Liver (tissue), 9 donors: ENCODE results near the gene ZC3H12D. TPM values are rescaled to one million over a fixed set of nuclear protein-coding genes. Genes with fewer than 3 reads are reported as not detected.

Source experiments
- DNase-seq: peaks from one replicate; pipeline ENCODE4 v3.0.0-alpha.2; 2017; ENCODE audit warnings: low spot score
- H3K27ac ChIP-seq, 2 donors: one replicate each; pipeline ENCODE4 v1.7.0; 2013; ENCODE audit warnings: inconsistent platforms in 2 of 2, low read length in 2 of 2, control low read depth in 1 of 2, low read depth in 1 of 2, mild to moderate bottlenecking in 1 of 2
- H3K27me3 ChIP-seq, 4 donors: one replicate each; pipeline versions ENCODE4 v1.6.1 to v1.7.0; 2013; ENCODE audit warnings: low read length in 3 of 4, inconsistent platforms in 1 of 4, mild to moderate bottlenecking in 1 of 4, moderate library complexity in 1 of 4; ENCODE audit not compliant: control insufficient read depth in 4 of 4, insufficient read depth in 4 of 4
- H3K36me3 ChIP-seq, 4 donors: one replicate each; pipeline versions ENCODE4 v1.6.1 to v1.7.0; 2013; ENCODE audit warnings: low read length in 3 of 4, mild to moderate bottlenecking in 3 of 4, low read depth in 1 of 4, moderate library complexity in 1 of 4; ENCODE audit not compliant: control insufficient read depth in 4 of 4, insufficient read depth in 3 of 4
- H3K4me1 ChIP-seq, 4 donors: one replicate each; pipeline versions ENCODE4 v1.6.1 to v1.7.0; 2013; ENCODE audit warnings: low read length in 3 of 4, mild to moderate bottlenecking in 3 of 4, moderate library complexity in 1 of 4; ENCODE audit not compliant: control insufficient read depth in 4 of 4, insufficient read depth in 4 of 4
- H3K4me3 ChIP-seq, 3 donors: one replicate each; pipeline versions ENCODE4 v1.6.1 to v1.7.0; 2013; ENCODE audit warnings: low read length in 3 of 3, control low read depth in 1 of 3, low read depth in 1 of 3, mild to moderate bottlenecking in 1 of 3
- H3K9ac ChIP-seq, 2 donors: one replicate each; pipeline ENCODE4 v1.7.0; 2013; ENCODE audit warnings: low read length in 2 of 2, mild to moderate bottlenecking in 2 of 2, moderate library complexity in 2 of 2, control low read depth in 1 of 2, low read depth in 1 of 2
- H3K9me3 ChIP-seq, 4 donors: one replicate each; pipeline versions ENCODE4 v1.6.1 to v1.7.0; 2013; ENCODE audit warnings: low read length in 3 of 4; ENCODE audit not compliant: control insufficient read depth in 4 of 4
- CTCF ChIP-seq: fragments of 150-350 bp; IDR thresholded peaks from 2 replicates; pipeline ENCODE4 v1.5.1; 2017; ENCODE audit warnings: improper control_type of control experiment, low read depth, low read length; ENCODE audit not compliant: missing input control
- FOXA1 ChIP-seq: IDR thresholded peaks from 2 replicates; pipeline ENCODE4 v1.6.1; 2016; ENCODE audit warnings: antibody characterized with exemption
- FOXA2 ChIP-seq: IDR thresholded peaks from 2 replicates; pipeline ENCODE4 v1.6.1; 2016; ENCODE audit warnings: antibody characterized with exemption
- GABPA ChIP-seq, 2 donors: IDR thresholded peaks in 1 of 2; conservative IDR thresholded peaks in 1 of 2; 2 replicates each; pipeline ENCODE4 v1.6.1; 2016; ENCODE audit warnings: antibody characterized with exemption in 2 of 2, mild to moderate bottlenecking in 1 of 2, moderate library complexity in 1 of 2
- HNF4G ChIP-seq: IDR thresholded peaks from 2 replicates; pipeline ENCODE4 v1.6.1; 2016; ENCODE audit warnings: antibody characterized with exemption
- JUND ChIP-seq, 2 donors: IDR thresholded peaks; 2 replicates each; pipeline ENCODE4 v1.6.1; 2016; ENCODE audit warnings: antibody characterized with exemption in 2 of 2
- MAX ChIP-seq: IDR thresholded peaks from 2 replicates; pipeline ENCODE4 v1.6.1; 2016; ENCODE audit warnings: antibody characterized with exemption
- NR2F2 ChIP-seq: IDR thresholded peaks from 2 replicates; pipeline ENCODE4 v1.6.1; 2016; ENCODE audit warnings: antibody characterized with exemption
- RAD21 ChIP-seq, 2 donors: IDR thresholded peaks; 2 replicates each; pipeline ENCODE4 v1.6.1; 2016; ENCODE audit warnings: antibody characterized with exemption in 2 of 2, mild to moderate bottlenecking in 2 of 2
- REST ChIP-seq: IDR thresholded peaks from 2 replicates; pipeline ENCODE4 v1.6.1; 2016; ENCODE audit warnings: antibody characterized with exemption, mild to moderate bottlenecking
- RXRA ChIP-seq, 2 donors: IDR thresholded peaks; 2 replicates each; pipeline ENCODE4 v1.6.1; 2017 to 2018; ENCODE audit warnings: antibody characterized with exemption in 2 of 2, mild to moderate bottlenecking in 1 of 2
- SP1 ChIP-seq: IDR thresholded peaks from 2 replicates; pipeline ENCODE4 v1.6.1; 2018; ENCODE audit warnings: antibody characterized with exemption, mild to moderate bottlenecking
- TAF1 ChIP-seq: conservative IDR thresholded peaks from 2 replicates; pipeline ENCODE4 v1.6.1; 2016; ENCODE audit warnings: antibody characterized with exemption, mild to moderate bottlenecking
- YY1 ChIP-seq: IDR thresholded peaks from 2 replicates; pipeline ENCODE4 v1.6.1; 2016; ENCODE audit warnings: antibody characterized with exemption, mild to moderate bottlenecking
- ZBTB33 ChIP-seq: IDR thresholded peaks from 2 replicates; pipeline ENCODE4 v1.6.1; 2016; ENCODE audit warnings: antibody characterized with exemption
- WGBS: extraction: QIAGEN DNeasy Blood & Tissue Kit; methylation state at CpG from one replicate; pipeline ENCODE4 v1.1.7; 2013; 5-methylcytosine and 5-hydroxymethylcytosine counted together
- polyA plus RNA-seq, 2 donors: library from polyadenylated mRNA; stranded (reverse) in 1 of 2; unstranded in 1 of 2; fragments of 200-250 nt in 1 of 2; fragments of >200 nt in 1 of 2; fragmentation: Nextera tagmentation in 1 of 2; extraction: Ambion mirVana in 1 of 2; gene quantifications; one replicate each; pipeline versions ENCODE4 v1.2.1 to v1.2.3, GENCODE V29; 2013 to 2015
- total RNA-seq, 2 donors: library from RNA; depleted of rRNA; stranded (reverse); fragments of >200 nt; gene quantifications; one replicate each; pipeline ENCODE4 v1.2.3, GENCODE V29; 2014
- donor health status: healthy.
- donor health status: healthy.
- donor health status: healthy.
- donor health status: healthy.
- donor health status: healthy.

The ZC3H12D gene
- total and polyA plus RNA-seq, 4 donors: 0.07 to 1.4 (median 0.84) TPM

- H3K4me1 ChIP-seq: peaks cover 5 to 21% (median 12%) of the 10 kb centered on the region in 4 donors
- peaks cover 0 to 1% (median 0%) of the 10 kb centered on the region in 4 donors for H3K36me3 ChIP-seq
- TF ChIP-seq YY1: no peak
- no peak for TF ChIP-seq CTCF
- no peak for TF ChIP-seq ZBTB33
- no peak for TF ChIP-seq SP1
- TF ChIP-seq NR2F2: no peak
- H3K4me3 ChIP-seq: no peak overlapping the region
- no peaks in the 10 kb centered on the region for H3K9me3 ChIP-seq
- H3K27ac ChIP-seq: no peak overlapping the region
- DNase-seq: no peak
- H3K9ac ChIP-seq: no peak overlapping the region
- H3K27me3 ChIP-seq: no peaks in the 10 kb centered on the region
- WGBS: 94% methylated on average over 5 of the region's 5 CpGs
These were observed 35.9 kb downstream of the ZC3H12D start for GRCh38 chr6:149448821-149449453.

- H3K36me3 ChIP-seq: no peaks in the 10 kb centered on the region
- no peaks in the 10 kb centered on the region for H3K9me3 ChIP-seq
- no peaks in the 10 kb centered on the region for H3K27me3 ChIP-seq
- TF ChIP-seq FOXA1: no peak
- TF ChIP-seq MAX: no peak
- no peak for TF ChIP-seq JUND (IDR thresholded peaks at IDR 0.05)
- TF ChIP-seq HNF4G: no peak
- TF ChIP-seq GABPA (IDR thresholded peaks at IDR 0.05 in 1 of 2, conservative IDR thresholded peaks at IDR 0.05 in 1 of 2): no peak
- 98% methylated on average over 5 of the region's 5 CpGs for WGBS
- no peak overlapping the region for H3K9ac ChIP-seq
- peaks cover 0 to 15% (median 9%) of the 10 kb centered on the region in 4 donors for H3K4me1 ChIP-seq
- no peak overlapping the region for H3K27ac ChIP-seq
- no peak for DNase-seq
- H3K4me3 ChIP-seq: no peak overlapping the region
These were observed 37.9 kb downstream of the ZC3H12D start for GRCh38 chr6:149446791-149447376.

GRCh38 chr6:149445573-149445972 lies 39.2 kb downstream of the ZC3H12D start:
- Histone ChIP-seq H3K9ac (no peak overlapping the region), H3K4me1 (peaks cover 0 to 6% (median 3%) of the 10 kb centered on the region in 4 donors), H3K36me3 (no peaks in the 10 kb centered on the region), H3K27ac (no peak overlapping the region), H3K9me3 (no peaks in the 10 kb centered on the region), H3K4me3 (no peak overlapping the region), H3K27me3 (no peaks in the 10 kb centered on the region)
- 94% methylated on average over 7 of the region's 7 CpGs for WGBS
- DNase-seq: no peak
- TF ChIP-seq CTCF (no peak), RXRA (IDR thresholded peaks at IDR 0.05) (no peak), ZBTB33 (no peak), RAD21 (IDR thresholded peaks at IDR 0.05) (no peak), TAF1 (no peak), NR2F2 (no peak), FOXA1 (no peak), SP1 (no peak), FOXA2 (no peak), HNF4G (no peak), REST (no peak)
